A673 (cell line): ENCODE data around the gene COQ8B.

Source experiments
- CTCF ChIP-seq: fragments of 300-800, 200-600 bp; sonication (generic); conservative IDR thresholded peaks from 2 replicates; pipeline ENCODE4 v1.5.1; 2017; ENCODE audit warnings: low read depth, mild to moderate bottlenecking, antibody characterized with exemption, low read length, moderate library complexity, mixed read lengths
- EZH2 ChIP-seq: fragments of 200-600 bp; sonication (generic); IDR thresholded peaks from 2 replicates; pipeline ENCODE4 v1.6.1; 2017; ENCODE audit warnings: borderline replicate concordance, low read depth, mild to moderate bottlenecking, mixed read lengths, antibody characterized with exemption, low read length; ENCODE audit not compliant: poor library complexity, severe bottlenecking

- TF ChIP-seq CTCF (no peak), EZH2 (no peak)
These were observed 16.6 kb downstream of the COQ8B start for GRCh38 chr19:40700083-40700482.
